Transverse colon (tissue), 3 donors: ENCODE results near the gene KLF1.

Source experiments
- CTCF ChIP-seq, 5 experiments: fragments of 200-600 bp in 3 of 5; fragments of 450-650 bp in 2 of 5; sonication (generic) in 3 of 5; IDR thresholded peaks; 1 replicate in 2 of 5; 2 replicates in 3 of 5; pipeline ENCODE4 v1.5.1; 2016 to 2017; ENCODE audit warnings: antibody characterized with exemption in 5 of 5, inconsistent platforms in 3 of 5, mild to moderate bottlenecking in 2 of 5, moderate library complexity in 1 of 5
- EP300 ChIP-seq: sonication (generic); formaldehyde crosslinking; IDR thresholded peaks from one replicate; pipeline ENCODE4 v1.6.1; 2017; ENCODE audit warnings: antibody characterized with exemption, low read depth

- TF ChIP-seq EP300 (no peak), CTCF (IDR thresholded peaks at IDR 0.05) (no peak)
Measured at GRCh38 chr19:12872255-12872654, 14.7 kb downstream of the KLF1 start.
